ENCODE results near the gene CCNL2.

GRCh38 chr1:1345384-1345783 is 53.8 kb downstream of the CCNL2 start:
- TF ChIP-seq CTCF (IDR thresholded peaks at IDR 0.05), result no peak
- no peak for TF ChIP-seq POLR2A (IDR thresholded peaks at IDR 0.05)

Data from lower leg skin (tissue), 3 donors.